ENCODE data around the gene GRHL3.

GRHL3 gene

DNA sequence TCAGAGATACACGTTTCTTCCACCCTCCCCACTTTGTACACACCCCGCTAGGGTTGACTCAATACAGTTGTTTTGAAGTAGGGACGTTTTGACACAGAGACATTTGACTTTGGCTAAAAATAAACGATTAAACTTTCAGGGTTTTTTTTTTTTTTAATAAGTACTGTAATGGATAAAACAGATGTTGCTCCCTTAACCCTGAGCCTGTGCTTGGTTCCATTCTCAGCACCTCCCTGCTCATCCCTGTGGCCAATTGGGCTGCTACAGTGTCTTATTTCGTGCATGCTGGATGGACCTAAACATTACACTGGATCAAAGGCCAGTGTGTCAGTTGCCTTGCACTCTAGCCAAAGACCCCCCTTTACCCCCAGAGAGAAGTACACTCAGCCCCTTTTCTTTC is 16.9 kb downstream of the GRHL3 start:
- H3K27me3 Mint-ChIP-seq: peaks cover 3% of the 10 kb centered on the region
- no peaks in the 10 kb centered on the region for H3K4me1 Mint-ChIP-seq (ENCODE audit: low read depth)
- H3K27ac Mint-ChIP-seq: no peak overlapping the region
- H3K9me3 Mint-ChIP-seq: no peaks in the 10 kb centered on the region
- no peak overlapping the region for H3K4me3 Mint-ChIP-seq
- no peaks in the 10 kb centered on the region for H3K36me3 Mint-ChIP-seq (ENCODE audit: low read depth)
- DNase-seq: no peak

DNA sequence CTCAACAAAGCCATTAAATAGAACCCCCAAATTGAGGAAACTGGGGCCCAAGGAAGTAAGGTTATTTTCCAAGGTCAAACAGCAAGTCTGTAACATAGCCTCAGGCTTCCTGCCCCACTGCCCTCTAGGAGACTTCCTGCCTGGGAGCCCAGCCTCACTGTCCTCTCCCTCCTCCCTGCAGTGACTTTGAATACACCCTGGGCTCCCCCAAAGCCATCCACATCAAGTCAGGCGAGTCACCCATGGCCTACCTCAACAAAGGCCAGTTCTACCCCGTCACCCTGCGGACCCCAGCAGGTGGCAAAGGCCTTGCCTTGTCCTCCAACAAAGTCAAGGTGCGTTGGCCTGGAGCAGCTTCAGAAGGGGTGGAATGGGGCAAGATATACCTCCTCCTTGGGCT is 18.3 kb downstream of the GRHL3 start:
- H3K27me3 Mint-ChIP-seq: peaks cover 3% of the 10 kb centered on the region

DNA sequence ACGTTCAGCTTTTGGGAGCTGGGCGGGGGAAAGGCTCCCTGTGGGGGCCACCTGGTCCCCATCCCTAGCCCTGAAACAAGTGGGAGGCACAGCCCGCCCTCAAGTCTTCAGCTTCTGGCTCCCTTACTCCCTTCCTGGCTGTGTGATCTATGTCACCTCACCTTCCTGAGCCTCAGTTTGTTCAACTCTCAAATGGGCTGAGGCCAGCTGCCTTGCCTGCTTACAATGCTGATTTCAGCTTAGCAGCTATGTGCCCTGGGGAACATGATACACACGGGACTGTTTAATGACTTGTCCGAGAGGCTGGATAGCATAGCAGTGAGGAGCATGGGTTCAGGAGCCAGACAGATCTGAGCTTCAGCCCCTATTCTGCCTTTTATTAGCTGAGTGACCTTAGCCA is 19.3 kb downstream of the GRHL3 start:
- no peak overlapping the region for H3K4me3 Mint-ChIP-seq
- no peaks in the 10 kb centered on the region for H3K36me3 Mint-ChIP-seq (ENCODE audit: low read depth)
- no peaks in the 10 kb centered on the region for H3K9me3 Mint-ChIP-seq
- DNase-seq: no peak
- H3K4me1 Mint-ChIP-seq (ENCODE audit: low read depth): no peaks in the 10 kb centered on the region
- H3K27me3 Mint-ChIP-seq: peaks cover 3% of the 10 kb centered on the region
- no peak overlapping the region for H3K27ac Mint-ChIP-seq

More for the DNA sequence above, 18.3 kb downstream of the GRHL3 start:
- Mint-ChIP-seq H3K9me3 (no peaks in the 10 kb centered on the region), H3K36me3 (ENCODE audit: low read depth) (no peaks in the 10 kb centered on the region), H3K27ac (no peak overlapping the region), H3K4me1 (ENCODE audit: low read depth) (no peaks in the 10 kb centered on the region), H3K4me3 (no peak overlapping the region)
- no peak for DNase-seq

DNA sequence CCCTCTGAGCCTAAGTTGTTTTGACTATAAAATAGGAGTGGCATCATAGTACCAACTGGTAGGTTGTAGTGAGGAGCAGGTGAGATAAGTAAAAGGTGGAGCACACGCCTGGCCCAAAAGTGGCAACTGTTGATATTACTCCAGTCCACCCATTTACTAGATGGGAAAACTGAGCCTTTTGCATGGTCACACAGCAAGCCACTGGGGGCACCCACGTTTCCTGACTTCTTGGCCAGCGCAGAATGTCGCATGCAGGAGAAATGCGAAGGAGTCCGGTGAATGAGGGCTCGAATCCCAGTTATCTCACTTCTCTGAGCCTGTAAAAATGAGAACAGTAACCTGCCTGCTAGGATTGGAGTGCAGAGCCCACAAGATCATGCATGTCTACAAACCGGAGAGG is 20.8 kb downstream of the GRHL3 start:
- H3K9me3 Mint-ChIP-seq: no peaks in the 10 kb centered on the region
- no peak for DNase-seq
- H3K4me3 Mint-ChIP-seq: no peak overlapping the region
- H3K36me3 Mint-ChIP-seq (ENCODE audit: low read depth): no peaks in the 10 kb centered on the region
- no peaks in the 10 kb centered on the region for H3K27me3 Mint-ChIP-seq
- no peaks in the 10 kb centered on the region for H3K4me1 Mint-ChIP-seq (ENCODE audit: low read depth)
- no peak overlapping the region for H3K27ac Mint-ChIP-seq

DNA sequence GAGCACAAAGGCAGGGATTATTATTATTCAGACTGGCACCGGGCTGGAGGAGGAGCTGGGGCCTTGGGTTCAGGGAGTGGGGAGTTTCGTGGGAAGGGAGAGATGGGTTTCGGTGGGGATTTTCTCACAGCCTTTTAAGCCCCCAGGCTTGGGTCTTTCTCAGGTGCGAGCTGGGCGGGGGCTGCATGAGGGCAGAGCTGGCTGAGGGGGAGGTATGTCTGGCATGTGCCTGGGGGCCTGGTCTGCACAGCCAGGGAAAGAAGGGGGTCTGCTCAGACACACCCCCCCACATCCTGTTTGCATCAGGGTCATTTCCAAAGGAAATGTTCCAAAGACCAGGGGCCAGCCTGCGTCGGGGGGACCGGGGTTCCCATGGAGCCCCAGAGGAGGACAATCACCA is 21.6 kb downstream of the GRHL3 start:
- Mint-ChIP-seq H3K27ac (no peak overlapping the region), H3K27me3 (no peaks in the 10 kb centered on the region), H3K36me3 (ENCODE audit: low read depth) (no peaks in the 10 kb centered on the region)

DNA sequence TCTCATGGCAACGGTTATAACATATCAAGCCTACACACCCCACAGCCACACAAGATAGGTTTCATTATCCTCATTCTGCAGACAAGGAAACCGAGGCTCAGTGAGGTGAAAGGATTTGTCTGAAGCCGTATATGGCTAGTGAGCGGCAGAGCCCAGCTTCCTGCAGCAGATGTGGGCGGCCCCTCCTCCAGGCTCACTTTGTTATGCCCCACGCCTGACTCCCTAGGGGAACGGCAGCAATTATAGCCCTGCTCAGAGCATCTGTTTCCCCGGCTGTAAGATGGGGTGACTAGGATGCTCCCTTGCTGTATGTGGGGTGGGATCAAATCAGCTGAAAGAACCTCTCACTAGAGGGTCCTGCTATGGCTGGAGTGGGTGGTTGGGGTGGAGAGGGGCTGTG is 22.1 kb downstream of the GRHL3 start:
- DNase-seq: no peak
- Mint-ChIP-seq H3K4me1 (ENCODE audit: low read depth) (no peaks in the 10 kb centered on the region), H3K36me3 (ENCODE audit: low read depth) (no peaks in the 10 kb centered on the region), H3K27me3 (no peaks in the 10 kb centered on the region), H3K27ac (no peak overlapping the region), H3K9me3 (no peaks in the 10 kb centered on the region), H3K4me3 (no peak overlapping the region)

More for the DNA sequence above, 21.6 kb downstream of the GRHL3 start:
- H3K4me1 Mint-ChIP-seq (ENCODE audit: low read depth): no peaks in the 10 kb centered on the region
- no peak overlapping the region for H3K4me3 Mint-ChIP-seq
- DNase-seq: no peak
- no peaks in the 10 kb centered on the region for H3K9me3 Mint-ChIP-seq

DNA sequence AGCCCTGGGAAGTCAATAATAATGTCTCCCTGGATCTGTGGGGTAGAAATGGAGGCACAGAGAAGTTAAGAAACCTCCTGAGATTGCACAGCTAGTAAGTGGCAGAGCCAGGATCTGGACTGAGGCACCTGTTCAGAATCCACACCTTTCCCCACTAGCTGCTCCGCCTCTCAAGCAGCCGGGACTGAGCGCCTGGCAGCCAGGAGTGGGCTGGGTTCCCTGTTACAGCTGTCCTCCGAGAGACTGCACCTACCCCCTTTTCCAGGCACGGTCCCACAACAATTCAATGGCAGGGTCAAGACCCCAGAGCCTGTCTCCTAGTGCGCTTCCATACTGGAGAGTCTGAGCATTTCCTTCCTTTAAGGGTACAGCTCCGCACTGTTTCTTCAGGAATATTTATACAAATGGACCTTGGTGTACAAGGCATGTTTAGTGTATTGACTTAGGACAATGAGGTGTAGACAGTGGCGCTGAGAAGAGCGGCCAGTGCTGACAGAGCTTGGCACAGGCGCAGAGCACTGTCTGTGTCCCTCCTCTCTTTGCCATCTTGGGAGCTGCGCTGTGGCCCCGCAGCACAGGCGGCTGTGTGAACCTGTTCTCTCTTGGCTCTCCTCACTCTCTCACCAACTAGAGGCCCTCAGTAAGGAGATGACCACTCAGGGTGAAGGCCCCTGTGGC is 24.4 kb downstream of the GRHL3 start:
- Mint-ChIP-seq H3K27me3 (no peaks in the 10 kb centered on the region), H3K4me3 (no peak overlapping the region), H3K9me3 (no peaks in the 10 kb centered on the region), H3K36me3 (ENCODE audit: low read depth) (no peaks in the 10 kb centered on the region), H3K4me1 (ENCODE audit: low read depth) (no peaks in the 10 kb centered on the region), H3K27ac (no peak overlapping the region)
- DNase-seq: no peak

DNA sequence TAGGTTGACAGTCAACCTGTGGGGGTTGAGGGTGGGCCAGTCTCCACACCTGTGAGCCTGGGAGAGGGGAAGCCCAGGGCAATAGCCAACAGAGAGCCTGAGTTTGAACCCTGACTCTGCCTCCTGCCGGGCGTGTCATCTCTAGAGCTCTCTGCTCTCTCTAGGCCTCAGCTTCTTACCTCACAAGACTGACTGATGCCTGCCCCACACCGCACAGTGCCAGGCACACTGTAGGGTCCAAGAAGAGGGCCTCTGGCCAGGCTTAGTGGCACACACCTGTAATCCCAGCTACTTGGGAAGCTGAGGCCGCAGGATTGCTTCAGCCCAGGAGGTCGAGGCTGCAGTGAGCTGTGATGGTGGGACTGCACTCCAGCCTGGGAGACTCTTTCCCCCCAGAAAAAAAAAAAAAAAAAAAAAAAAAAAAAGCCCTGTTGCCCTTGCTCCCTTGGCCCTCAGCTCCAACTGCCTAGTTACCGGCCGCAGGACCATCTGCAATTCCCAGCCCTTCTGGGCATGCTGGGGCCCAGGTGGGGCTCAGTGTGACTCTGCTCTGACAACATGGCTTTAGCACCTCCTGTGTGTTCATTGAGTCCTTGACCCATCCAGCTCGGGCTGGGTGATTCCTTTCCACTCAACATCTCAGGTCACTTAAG is 25.1 kb downstream of the GRHL3 start:
- H3K4me1 Mint-ChIP-seq (ENCODE audit: low read depth): peaks cover 1% of the 10 kb centered on the region
- H3K4me3 Mint-ChIP-seq: no peak overlapping the region
- no peak overlapping the region for H3K27ac Mint-ChIP-seq
- DNase-seq: no peak
- no peaks in the 10 kb centered on the region for H3K27me3 Mint-ChIP-seq
- no peaks in the 10 kb centered on the region for H3K9me3 Mint-ChIP-seq
- H3K36me3 Mint-ChIP-seq (ENCODE audit: low read depth): no peaks in the 10 kb centered on the region

DNA sequence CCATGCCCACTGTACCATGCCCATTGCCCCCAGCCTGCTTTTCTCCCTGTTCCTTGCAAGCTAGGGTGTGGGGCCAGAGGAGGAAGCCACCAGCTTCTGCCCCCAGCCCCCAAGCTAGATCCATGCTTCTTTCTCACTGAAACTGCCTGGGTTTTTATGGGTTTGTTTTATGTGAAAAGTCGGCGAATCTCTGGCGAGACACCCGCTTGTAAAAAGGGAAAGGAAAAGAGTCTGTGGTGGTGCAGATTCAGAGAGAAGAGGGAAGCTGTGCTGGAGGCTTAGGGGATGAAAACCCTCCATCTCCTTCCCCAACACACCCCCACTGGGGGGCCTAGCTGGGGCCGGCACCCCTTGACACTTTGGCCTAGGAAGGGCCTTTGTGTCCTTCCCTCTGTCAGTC is 26.2 kb downstream of the GRHL3 start:
- no peaks in the 10 kb centered on the region for H3K27me3 Mint-ChIP-seq
- H3K9me3 Mint-ChIP-seq: no peaks in the 10 kb centered on the region
- H3K4me1 Mint-ChIP-seq (ENCODE audit: low read depth): peaks cover 12% of the 10 kb centered on the region
- H3K4me3 Mint-ChIP-seq: no peak overlapping the region
- H3K36me3 Mint-ChIP-seq (ENCODE audit: low read depth): no peaks in the 10 kb centered on the region
- DNase-seq: no peak
- no peak overlapping the region for H3K27ac Mint-ChIP-seq

DNA sequence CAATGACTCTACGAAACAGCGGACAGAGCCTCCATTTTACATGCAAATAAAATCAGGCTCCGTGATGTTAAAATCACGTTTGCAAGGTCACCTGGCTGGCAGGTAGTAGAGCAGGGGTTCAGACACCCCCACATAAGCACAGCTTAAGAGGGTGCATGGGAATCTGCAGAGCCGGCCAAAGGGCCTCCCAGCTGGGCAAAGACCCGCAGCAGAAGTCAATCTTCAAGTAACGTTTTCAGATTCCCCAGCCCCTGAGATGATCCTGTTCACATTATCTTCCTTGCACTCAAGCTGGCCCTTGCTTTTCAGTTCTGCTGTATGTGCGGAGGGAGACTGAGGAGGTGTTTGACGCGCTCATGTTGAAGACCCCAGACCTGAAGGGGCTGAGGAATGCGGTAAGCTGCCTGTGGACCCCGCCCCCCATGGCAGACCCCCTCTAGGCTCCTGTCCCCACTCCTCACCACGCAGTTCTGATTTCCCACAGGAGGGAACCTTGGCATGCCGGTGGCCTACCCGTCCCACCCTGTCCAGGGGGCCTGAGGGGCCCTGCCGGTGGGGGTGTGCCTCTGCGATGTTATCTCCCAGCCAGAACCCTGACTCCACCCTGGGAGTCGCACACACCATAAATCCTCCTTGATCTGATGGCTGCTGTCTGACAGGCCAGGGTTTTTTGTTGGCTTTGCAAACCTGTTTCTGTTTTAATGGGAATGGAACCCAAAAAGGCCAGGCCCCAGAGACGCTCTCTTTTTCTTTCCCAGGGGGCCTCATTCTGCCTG is 28.2 kb downstream of the GRHL3 start:
- H3K9me3 Mint-ChIP-seq: no peaks in the 10 kb centered on the region
- DNase-seq: no peak
- H3K4me1 Mint-ChIP-seq (ENCODE audit: low read depth): peaks cover 32% of the 10 kb centered on the region
- H3K27me3 Mint-ChIP-seq: no peaks in the 10 kb centered on the region
- no peak overlapping the region for H3K27ac Mint-ChIP-seq
- no peaks in the 10 kb centered on the region for H3K36me3 Mint-ChIP-seq (ENCODE audit: low read depth)
- H3K4me3 Mint-ChIP-seq: no peak overlapping the region

DNA sequence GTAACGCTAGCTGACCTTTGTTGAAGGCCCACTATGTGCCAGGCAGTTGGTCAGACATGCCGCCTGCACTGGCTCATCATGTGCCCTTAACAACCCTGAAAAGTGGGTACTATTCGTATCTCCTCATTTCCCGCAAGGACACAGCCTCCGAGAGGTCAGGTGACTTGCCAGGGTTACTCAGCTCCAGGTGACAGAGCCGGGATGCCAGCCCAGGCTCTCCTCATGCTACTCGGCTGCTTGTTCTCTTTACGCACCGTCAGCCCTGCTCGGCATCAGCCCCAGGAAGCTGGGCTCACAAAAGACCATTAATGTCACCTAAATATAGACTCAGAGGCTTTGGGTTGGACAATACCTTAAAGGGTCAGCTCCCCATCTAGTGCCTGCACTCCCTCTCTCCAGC is 29.0 kb downstream of the GRHL3 start:
- Mint-ChIP-seq H3K36me3 (ENCODE audit: low read depth) (no peaks in the 10 kb centered on the region), H3K27me3 (no peaks in the 10 kb centered on the region), H3K27ac (no peak overlapping the region), H3K9me3 (no peaks in the 10 kb centered on the region), H3K4me1 (ENCODE audit: low read depth) (peaks cover 39% of the 10 kb centered on the region), H3K4me3 (no peak overlapping the region)
- DNase-seq: no peak

DNA sequence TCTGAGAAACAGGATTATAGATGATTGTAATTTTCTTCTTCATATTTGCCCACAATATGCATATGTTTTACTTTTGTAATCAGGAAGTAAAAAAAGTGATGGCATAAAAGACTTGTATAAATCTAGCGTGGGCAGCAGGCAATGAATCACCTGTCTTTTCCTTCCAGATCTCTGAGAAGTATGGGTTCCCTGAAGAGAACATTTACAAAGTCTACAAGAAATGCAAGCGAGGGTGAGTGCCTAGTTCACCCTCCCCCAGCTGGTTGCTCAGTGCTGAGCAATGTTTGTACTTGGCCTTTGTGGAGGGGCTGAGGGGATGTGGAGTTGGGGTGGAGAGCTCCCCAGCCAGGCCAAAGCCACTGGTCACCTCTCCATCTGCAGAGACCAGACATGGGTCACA is 30.7 kb downstream of the GRHL3 start:
- peak; percentile 41 for DNase-seq
- H3K27me3 Mint-ChIP-seq: no peaks in the 10 kb centered on the region
- no peak overlapping the region for H3K4me3 Mint-ChIP-seq
- peaks cover 41% of the 10 kb centered on the region for H3K4me1 Mint-ChIP-seq (ENCODE audit: low read depth)
- H3K9me3 Mint-ChIP-seq: no peaks in the 10 kb centered on the region
- no peaks in the 10 kb centered on the region for H3K36me3 Mint-ChIP-seq (ENCODE audit: low read depth)
- peak overlapping the region; percentile 64 for H3K27ac Mint-ChIP-seq

DNA sequence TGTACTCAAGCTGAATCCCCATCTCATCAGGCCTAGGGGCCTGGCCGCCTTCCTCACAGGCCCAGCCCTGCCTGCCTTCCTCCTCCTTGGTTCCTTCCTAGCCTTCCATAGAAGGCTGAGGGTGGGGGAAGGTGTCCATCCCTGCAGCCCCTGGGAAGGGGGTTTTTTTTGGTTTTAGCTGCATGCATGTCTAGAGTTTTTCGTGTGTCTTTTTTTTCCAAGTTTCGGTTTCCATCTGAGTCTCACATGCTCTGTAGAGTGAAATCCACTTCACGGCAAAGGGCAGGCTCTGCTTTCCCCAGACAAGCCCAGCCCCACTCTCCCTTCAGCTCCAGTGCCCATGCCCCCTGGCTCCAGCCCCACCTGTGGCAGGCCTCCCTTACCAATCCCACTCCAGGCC is 32.1 kb downstream of the GRHL3 start:
- H3K4me3 Mint-ChIP-seq: no peak overlapping the region
- DNase-seq: no peak
- no peaks in the 10 kb centered on the region for H3K36me3 Mint-ChIP-seq (ENCODE audit: low read depth)
- H3K9me3 Mint-ChIP-seq: no peaks in the 10 kb centered on the region
- peak overlapping the region; percentile 58 for H3K27ac Mint-ChIP-seq
- peaks cover 41% of the 10 kb centered on the region for H3K4me1 Mint-ChIP-seq (ENCODE audit: low read depth)
- H3K27me3 Mint-ChIP-seq: no peaks in the 10 kb centered on the region

DNA sequence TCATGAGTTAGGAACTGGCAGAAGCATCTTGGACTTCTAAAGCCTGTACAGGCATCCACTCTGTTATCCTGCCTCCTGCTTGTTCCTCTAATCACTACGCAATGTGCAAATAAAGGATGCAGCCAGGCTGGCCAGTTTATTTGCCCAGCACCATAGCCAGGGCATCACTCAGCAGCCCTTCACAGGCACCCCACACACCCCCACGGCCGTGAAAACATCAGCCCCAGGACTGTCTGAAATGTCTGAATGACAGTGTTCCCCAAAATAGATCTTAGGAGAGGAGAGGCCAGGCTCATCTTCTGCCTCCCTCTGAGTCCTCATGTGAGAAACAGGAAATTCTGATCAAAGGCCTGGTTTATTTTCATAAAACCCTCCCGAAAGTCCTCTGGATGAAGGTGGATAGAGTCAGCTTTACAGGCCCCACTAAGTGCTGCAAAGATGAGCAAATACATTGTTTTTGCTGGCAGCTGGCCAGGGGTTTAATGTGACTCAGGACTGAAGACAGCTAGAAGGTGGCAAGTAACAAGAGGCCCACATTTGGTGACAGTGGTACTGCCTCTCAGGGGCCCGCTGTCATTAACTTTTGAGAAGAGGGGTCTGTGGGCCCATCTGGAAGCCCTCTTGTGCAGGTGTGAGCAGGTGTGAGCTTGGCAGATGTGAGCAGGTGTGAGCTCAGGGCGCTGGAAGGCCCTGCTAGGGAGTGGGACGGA is 32.9 kb downstream of the GRHL3 start:
- no peaks in the 10 kb centered on the region for H3K27me3 Mint-ChIP-seq
- peaks cover 41% of the 10 kb centered on the region for H3K4me1 Mint-ChIP-seq (ENCODE audit: low read depth)
- H3K36me3 Mint-ChIP-seq (ENCODE audit: low read depth): no peaks in the 10 kb centered on the region
- no peak overlapping the region for H3K4me3 Mint-ChIP-seq
- H3K27ac Mint-ChIP-seq: peak overlapping the region; percentile 57
- H3K9me3 Mint-ChIP-seq: no peaks in the 10 kb centered on the region
- peak; percentile 55 for DNase-seq

Data from activated T-cell treated with anti-CD3 and anti-CD28 coated beads, Interleukin-2, amount 50 U/mL, for 24 hours (primary cell).